ENCODE data around the gene L3MBTL4.

L3MBTL4 gene

DNA sequence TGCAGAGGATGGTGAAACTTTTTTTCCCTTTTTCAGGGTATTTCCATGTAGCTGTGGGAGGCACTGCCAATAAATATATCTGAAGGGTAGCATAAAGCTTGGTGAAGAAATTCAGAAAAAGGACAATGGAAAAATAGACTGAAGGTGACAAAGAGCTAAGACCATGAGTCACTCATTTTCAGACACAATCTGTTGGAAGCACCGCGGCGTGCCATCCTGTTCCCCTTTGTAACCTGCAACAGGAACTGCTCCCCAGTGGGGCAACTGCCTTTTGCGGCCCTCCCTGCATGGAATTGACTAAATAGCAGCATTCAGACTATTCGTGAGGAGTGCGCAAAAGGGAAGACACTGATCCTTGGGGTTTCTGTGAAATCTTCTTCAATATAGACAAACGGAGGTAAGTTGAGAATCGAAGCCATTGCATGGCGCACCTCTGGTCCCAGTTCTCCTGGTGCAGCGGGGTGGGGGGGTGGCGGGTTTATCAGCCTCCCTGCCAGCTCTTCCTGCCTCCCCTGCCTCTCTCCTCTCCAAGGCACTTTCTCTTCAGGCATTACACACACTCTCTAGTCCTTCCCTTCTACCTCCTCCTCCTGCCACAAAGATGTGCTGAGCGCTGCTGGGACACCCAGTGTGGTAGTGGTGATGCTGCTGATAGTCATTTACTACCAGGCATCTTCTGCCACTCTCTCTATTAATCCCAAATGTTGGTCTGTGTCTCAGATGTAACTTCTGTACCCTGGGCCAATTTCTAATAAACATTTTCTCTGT lies 393.2 kb downstream of the L3MBTL4 start:
- peak; percentile 40 to 58 (median 52) for DNase-seq

DNA sequence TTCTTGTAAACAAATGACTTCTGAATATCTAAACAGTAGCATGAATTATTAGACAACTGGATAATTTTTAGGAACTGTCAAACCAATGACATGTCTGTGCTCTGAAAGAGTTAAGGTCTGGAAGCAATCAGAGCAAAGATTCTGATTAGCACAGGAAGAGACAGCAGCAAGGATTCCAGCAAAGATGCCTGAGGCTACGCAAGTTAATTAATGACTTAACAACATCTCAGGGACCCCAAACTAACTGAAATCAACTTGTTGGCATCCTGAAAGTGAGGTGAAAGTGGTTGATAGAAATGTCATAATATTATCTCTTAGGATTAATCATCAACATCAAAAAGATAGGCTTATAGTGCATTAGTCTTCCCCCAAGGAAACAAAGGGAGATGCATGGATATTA lies 396.0 kb downstream of the L3MBTL4 start:
- DNase-seq = no peak

DNA sequence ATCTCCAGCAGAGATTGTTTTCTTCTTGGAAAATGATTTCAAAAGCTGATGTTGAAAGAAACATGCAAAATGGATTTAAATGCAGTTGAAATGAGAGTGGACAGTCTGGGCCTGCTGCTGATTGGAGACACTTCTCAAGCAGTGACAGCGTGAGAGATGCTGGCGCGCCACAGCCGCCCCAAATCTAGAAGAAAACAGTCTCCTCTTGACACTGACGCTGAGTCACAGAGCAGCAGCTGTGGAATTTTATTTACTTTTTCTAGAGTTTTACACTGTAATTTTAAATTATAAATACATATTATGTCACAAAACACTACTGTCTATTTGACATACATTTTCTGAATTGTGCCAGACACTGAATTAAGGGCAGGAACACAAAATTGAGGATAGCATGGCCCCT lies 397.5 kb downstream of the L3MBTL4 start:
- DNase-seq = no peak

DNA sequence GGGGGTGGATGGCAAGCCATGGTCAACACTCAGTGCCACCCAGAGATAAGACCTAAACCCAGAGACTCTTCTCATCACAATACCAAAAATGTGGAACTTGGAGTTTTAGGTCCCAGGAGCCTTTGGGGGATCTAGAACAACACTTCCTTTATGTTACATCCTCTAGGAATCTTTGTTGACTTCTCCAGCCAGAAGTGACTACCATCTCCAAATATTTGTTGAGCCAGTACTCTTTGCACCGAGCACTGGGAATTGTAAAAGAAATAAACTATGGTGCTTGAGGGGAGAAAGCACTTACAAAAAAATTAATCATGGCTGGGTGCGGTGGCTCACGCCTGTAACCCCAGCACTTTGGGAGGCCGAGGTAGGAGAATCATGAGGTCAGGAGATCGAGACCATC lies 399.3 kb downstream of the L3MBTL4 start:
- DNase-seq = no peak

DNA sequence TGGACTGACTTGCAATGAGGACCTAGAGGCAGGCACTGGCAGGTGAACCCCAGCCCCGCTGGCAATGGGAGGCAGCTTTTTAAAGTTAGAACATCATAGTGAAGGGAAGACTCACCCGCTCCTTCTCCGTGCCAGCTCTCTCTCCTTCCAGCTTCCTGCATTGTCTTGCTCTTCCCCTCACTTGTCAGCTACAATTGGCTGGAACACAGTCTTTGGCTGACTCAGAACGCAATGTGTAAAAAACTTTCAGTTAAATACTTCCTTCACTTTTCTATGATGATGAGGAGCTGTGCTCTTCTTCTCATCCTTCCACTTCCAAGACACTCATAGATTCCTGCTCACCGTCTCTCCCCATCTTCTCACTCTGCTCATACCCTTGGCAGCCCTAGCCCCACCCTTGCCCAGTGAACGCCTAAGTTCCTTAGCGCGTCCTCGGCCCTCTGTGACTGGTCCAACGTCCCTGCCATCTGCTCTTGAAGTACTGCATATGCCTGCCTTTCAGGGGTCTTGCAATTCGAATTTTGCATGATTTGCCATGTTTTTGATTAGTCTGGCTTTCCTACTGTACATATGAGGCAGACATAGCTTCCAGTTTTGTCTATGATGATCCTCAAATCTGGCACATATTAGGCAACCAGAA lies 401.4 kb downstream of the L3MBTL4 start:
- no peak for DNase-seq

DNA sequence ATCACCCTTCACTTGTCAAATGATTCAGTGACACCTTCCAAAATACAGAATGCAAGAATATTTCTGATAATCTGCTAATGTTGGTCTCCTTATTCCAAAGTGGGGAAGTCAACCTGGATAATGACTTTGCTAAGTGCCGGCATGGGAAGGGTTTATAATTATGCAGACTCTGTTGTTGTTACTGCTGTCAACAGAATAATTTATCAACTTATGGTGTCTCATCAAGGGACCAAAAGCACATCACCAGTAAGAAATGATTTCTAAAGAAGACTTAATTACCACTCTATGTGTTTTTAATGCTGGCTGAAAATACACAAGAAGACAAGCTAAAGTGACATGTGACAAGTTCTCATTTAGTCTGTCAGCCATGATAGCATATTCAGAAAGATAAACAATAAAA lies 403.8 kb downstream of the L3MBTL4 start:
- DNase-seq = no peak

DNA sequence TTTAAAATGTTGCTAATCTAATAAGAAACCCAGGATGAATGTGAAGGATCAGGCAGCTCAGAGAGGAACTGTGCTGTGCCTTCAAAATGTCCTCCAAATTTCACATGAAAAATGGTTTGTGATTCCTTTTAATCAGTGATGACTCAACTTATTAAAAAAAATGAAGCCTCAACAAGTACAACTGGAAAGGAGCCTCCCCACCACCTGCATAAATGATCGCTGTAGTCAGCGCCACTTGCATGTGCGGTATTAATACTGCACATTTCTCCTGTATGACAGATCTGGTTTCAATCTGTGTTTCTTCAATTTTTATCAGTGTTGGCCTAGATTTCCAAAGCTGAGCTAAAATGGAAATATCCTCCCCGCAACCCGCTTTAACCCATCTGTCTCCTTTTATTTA lies 404.4 kb downstream of the L3MBTL4 start:
- DNase-seq = no peak

DNA sequence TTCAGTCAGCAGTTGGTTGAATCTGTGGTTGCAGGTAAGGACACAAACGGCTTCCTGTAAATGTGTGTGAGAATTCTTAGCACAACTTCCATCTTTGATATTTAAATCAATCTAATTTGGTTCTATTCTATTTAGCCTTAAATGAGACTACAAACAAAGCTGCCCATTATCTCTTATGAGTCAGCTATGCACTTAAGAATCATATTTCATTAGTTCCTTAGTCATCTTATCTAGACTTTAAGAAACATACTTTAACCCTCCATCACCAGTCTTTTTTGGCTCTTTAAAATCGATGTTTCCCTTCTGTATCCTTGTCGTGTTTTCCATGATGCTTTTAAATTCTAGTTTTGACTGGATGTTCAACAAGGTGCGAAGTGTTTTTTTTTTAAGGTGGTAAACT lies 405.0 kb downstream of the L3MBTL4 start:
- no peak for DNase-seq

DNA sequence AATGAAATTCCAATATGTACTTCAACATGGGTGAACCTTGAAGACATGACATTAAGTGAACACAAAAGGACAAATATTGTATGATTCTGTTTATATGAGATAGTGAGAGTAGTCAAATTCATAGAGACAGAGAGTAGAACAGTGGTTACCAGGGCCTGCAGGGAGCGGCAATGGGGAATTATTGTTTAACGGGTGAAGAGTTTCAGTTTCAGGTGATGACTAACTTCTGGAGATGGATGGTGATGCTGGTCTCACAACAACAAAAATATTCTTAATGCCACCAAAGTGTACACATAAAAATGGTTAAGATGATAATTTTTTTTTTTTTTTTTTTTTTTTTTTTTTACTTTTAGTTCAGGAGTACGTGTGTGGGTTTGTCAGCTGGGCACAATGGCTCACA lies 410.0 kb downstream of the L3MBTL4 start:
- no peak for DNase-seq

DNA sequence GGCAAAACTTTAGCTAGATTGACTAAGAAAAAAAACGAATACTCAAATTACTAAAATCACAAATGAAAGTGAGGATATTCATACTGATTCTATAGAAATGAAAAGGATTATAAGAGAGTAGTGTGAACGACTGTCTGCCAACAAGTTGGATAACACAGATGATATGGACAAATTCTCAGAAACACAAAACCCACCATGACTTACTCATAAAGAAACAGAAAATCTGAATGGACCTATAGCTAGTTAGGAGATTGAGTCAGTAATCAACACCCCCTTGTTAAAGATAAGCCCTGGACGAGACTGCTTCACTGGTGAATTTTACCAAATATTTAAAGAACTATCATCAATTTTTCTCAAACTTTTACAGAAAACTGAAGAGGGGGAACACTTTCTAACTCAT lies 410.6 kb downstream of the L3MBTL4 start:
- no peak for DNase-seq

DNA sequence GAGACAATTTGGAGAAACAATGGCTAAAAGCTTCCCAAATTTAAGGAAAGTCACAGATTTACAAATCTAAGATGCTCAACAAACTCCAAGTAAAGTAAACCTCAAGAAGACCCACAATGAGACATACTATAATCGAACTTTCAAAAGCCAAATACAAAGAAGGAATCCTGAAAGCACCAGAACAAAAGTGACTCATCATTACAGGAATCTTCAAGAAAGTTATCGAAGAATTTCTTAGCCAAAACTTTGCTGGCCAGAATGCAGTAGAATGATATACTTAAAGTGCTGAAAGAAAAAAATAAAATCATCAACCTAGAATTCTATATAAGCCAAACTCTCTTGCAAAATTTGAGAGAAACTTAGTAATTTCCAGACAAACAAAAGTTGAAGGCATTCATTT lies 412.8 kb downstream of the L3MBTL4 start:
- DNase-seq = no peak

DNA sequence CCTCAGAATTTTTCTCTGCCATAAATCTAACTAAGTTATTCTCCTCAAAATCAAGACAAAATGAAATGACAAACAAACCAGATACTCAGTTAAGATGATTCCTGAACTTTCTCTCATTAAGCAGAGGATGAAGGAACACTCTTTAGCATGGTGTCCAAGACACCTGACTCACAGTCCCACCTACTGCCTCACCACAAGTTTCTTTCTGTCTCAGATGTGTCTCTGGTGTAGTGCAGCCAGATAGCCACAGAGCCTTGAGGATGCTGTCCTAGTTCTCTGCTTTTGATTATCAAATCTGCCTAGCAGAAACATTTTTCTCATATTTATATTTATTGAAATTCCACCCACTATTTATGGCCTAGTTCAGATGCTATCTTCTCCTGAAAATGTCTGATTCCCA lies 415.8 kb downstream of the L3MBTL4 start:
- no peak for DNase-seq

DNA sequence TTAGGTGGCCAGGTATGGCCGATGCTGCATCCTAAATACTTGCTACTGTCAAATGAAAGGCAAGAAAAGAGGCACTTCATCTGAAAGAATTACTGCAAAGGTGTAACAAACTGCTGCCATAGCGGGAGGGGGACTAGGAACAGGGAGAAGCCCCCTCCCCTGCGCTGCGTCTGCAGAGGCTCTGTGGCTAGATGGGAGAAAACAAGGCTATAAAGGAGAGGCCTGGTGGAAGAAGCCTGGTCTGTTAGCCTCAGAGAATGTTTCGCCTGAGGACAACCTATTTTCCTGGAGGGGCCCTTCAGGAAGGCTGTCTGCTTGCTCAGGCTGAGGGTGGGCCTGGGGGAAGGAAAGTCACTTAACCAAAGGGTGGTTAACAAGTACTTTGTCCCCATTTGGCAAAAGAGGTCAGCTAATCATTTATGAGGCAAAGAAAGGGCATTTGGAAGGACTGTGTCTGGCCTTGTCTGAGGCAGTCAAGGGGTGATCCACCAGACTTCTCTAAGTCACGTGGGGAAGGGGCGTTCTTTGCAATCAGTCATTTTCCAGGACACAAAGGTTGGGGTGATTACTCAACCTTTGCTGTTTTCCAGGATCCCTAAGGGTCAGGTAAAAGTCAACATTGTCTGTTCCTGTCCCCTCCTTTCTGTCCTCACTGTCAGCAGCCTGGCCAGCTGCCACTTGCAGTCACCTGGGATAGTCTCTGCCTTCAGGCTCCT lies 416.4 kb downstream of the L3MBTL4 start:
- DNase-seq = no peak

DNA sequence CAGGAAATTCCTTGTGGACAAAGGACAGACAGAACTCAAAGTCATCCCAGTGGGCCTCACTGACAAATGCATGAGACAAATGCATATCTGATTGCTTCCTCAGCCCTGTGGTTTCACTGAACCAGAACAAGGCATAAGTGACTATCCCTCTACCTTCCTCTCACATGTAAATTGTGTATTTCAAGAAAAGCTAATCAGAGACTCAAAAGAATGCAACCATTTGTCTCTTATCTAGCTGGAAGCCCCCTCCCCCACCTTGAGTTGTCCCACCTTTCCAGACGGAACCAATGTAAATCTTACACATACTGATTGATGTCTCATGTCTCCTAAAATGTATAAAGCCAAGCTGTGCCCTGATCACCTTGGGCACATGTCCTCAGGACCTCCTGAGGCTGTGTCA lies 417.4 kb downstream of the L3MBTL4 start:
- no peak for DNase-seq

DNA sequence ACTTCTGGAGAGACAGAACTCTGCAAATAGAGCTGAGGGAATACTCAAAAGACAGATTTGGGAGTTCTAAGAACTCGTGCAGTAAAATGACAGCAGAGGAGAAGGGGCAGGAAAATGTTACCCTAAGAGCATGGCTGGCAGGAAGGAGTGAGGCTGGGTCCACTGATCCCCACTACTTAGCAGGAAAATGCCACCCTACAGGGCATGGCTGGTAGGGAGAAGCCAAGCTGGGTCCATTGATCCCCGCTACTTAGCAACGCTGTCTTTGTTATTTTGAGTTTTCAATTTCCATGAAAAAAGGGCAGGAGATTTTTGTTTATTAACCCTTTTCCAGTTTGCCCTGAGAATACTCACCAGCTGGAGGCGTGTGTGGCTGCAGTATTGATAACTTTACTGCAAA lies 419.1 kb downstream of the L3MBTL4 start:
- DNase-seq = no peak

DNA sequence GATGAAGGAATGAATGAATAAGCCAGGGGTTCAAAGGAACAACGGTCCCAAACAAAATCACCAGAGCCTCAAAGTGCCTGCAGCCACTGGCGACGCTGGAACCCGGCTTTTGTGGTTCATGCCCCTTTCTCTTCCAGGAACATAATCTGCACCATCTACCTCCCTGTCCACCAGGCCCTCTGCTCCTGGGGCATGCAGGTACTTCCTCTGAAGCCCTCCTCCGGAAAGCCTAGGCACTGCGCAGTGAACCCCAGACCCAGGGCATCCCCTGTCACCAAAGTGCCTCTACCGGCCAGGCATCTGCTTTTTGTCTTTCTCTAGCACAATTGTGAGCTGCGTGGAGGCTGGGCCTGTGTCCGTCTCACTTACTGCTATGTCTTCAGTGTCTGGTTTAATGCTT lies 420.8 kb downstream of the L3MBTL4 start:
- no peak for DNase-seq

DNA sequence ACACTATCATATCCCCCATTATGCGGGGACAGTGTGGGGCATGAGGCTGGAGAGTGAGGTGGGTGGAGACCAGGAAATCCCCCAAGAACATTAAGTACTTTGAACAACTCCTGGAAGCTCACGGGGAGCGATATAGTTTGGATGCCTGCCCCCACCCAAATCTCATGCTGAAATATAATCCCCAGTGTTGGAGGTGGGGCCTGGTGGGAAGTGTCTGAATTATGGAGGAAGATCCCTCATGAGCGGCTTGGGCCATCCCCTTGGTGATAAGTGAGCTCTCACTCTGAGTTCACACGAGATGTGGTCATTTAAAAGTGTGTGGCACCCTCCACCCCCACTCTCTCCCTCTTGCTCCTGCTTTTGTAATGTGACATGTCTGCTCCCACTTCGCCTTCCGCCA lies 422.3 kb downstream of the L3MBTL4 start:
- no peak for DNase-seq

DNA sequence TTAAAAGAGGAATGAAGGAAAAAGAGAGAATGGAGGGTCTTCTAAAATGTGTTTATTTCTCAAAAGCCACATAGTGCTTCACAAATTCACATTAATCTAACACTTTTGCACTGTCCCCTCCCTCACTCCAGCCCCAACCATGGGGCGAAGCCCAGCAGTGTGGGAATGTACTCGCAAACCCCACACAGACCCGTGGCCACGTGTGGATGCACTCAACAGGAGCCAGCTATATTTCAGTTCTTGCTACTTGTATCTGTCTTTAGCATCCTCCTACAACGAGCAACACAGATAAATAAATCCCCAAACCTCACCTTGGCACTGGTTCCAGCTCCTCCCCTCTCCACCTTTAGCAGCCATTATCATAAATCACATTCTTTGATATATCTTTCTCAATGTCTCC lies 427.5 kb downstream of the L3MBTL4 start:
- no peak for DNase-seq

DNA sequence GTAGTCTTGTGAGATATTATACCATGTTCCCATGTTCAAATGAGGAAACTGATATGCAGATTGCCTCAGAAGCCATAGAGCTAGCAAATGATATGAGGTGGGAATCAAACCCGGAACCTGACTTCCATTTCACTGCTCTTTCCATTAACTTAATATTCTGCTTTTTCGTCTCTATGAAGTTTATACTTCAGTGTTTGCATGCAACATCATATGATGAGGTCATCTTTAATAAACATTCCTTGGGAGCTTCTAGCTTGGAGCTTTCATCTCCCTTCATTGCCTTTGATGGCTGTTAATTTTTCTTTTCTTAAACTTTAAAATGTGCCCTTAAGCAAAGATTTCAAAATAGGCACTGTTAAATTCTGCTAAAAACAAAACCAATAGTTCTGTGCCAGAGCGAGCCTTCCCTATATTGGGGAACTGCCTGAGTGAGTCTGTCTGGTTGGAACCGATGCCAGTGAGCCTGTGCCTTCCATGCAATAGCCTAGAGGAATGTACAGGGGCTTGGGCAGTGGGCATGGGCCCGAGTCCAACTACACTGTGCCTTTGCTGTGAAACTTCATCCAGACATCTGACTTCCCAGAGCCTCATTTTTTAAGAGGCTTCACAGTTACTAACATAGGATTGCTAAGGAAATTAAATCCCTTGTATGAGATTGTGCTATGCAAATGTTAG lies 428.3 kb downstream of the L3MBTL4 start:
- no peak for DNase-seq

DNA sequence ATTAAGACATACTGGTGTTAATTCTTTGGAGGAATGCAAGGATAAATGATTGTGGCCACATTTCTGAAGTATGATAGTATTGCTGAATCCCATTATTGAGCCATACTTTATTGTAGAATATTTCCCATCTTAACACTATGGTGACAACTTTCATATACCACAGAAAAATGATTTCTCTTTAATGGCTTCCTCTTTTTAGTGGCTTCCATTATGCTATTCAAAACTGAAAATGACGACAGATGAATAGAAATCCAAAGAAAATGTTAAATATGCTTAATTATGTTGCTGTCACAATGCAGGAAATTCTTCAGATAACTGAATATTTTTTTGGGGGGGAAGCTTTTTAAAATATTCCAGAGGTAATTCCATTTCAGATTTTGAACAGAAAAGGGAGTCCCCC lies 430.5 kb downstream of the L3MBTL4 start:
- DNase-seq = no peak

DNA sequence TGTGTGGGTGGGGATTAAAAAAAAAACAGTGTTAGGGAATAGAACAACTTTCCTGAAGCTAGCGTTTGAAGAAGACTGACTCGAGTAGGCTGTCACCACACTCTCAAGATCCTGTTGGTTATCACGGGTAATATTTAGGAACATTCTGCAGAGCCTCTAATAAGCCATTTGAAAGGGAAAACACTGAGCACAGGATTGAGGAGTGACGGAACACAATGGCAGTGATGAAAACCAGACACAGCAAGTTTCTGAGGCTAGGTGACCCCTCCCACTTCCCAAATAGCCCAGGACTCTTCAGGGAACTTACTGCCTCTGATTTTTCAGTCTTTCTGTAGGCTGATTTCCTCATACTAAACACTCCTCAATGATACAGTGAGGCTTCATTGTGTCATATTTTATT lies 431.2 kb downstream of the L3MBTL4 start:
- DNase-seq = no peak

DNA sequence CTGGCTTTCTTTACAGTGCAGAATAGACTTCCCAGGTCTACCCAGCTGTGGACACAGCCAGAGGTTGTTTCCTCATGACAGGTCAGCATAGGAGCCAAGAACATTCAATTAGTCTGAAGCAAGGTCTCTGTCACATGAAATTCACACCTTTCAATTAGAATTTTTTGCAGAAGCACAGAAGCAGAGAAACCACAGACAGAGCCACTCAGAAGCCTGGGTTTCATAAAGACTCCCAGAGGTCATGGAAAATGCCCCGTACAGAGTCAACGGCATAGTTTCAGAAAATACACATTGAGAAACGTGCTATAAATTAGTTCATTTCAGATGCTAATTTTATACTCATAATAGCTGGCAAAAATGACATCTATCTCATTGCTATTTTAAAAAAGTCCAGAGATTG lies 432.4 kb downstream of the L3MBTL4 start:
- no peak for DNase-seq

DNA sequence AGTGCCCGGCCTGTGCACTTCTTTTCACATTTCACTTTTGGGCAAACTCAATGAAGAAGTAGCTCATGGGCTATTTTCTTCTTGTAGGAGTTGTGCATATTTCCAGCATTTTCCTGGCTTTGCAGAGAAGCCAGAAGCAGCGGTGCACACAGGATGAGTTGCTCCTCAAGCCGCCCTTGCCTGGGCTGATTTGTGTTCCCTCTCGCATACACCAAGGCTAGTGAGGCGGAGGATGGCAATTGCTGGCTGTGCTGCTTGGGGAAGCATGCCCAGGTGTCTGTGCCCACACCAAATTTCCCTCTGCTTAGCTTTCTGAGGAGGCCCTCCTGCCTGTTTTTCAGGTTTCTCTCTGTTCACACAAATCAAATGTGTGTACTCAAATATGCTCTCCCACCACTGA lies 434.0 kb downstream of the L3MBTL4 start:
- no peak for DNase-seq

DNA sequence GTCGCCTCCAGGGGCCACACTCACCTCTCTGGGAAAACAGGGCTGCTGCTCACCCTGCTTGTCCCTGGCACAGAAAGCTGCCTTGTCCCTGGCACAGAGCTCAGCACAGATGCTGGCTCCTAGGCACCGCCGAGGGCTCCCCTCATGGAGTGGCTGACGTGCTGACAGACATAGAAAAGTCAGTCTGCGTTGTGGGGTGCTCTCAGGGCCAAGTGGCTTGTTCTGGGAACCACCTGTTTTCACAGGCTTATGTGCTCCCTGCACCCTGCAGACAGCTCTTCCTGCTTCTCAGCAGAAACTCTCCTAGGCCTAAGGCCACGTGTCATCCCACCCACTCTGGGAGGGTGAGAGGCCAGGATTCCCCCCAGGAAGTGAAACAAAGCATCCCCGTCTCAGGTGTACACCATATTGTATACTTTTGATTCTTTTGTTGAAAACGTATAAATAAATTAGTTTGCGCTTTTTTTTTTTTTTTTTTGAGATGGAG lies 434.7 kb downstream of the L3MBTL4 start:
- DNase-seq = no peak

Data from suppressor macrophage treated with lipopolysaccharide for 1 hour (primary cell).